ENCODE data around the gene NTRK3. TPM values are rescaled to one million over a fixed set of nuclear protein-coding genes. Genes with fewer than 3 reads are reported as not detected.

NTRK3 gene
- total and polyA plus RNA-seq, 2 of the 8 experiments (the other 6 are each of a cell fraction or from before 2014, with no cell fraction given) = 4.5 to 6.8 TPM

DNA sequence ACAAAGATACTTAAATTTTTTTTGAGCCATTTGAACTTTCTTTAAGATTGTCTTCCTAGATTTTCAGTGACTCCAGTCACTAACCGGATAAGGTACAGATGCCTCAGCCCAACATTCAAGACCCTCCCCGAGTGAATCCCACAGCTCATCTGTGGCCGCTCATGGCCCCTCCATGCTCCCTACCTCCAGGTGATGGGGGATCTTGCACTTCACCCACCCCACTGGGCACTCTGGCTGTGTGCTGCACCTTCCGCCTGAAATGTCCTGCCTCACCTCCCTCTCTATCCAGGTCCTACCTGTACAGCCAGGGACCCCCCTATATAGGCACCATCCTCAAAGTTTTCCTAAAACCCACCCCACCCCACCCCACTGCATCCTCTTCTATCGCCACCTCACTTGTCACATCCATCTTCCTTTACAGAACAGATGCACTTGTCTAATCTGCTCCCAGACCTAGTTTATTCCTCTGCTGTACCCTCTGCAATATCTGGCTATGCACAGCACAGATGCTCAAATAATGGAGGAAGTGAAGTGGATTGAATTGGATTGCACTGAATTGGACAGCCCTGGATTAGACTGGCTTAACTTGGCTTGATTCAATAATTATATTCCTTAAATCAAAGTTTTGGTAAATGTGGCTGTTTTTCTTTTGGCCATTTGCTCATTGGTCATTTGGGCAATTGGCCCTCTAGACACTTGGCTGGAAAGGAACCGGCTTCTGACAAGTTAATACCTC, 24.5 kb downstream of the NTRK3 start (continued):
- no peak for TF ChIP-seq SUZ12 (IDR thresholded peaks at IDR 0.05; ENCODE audit: low read length)
- TF ChIP-seq EGR1 (IDR thresholded peaks at IDR 0.05; ENCODE audit: borderline replicate concordance, low read depth, low read length) = no peak
- TF ChIP-seq KDM5A (IDR thresholded peaks at IDR 0.05; ENCODE audit: low read length) = no peak
- no peak for TF ChIP-seq HDAC2 (IDR thresholded peaks at IDR 0.05; ENCODE audit: borderline replicate concordance in 1 of 2, low read depth in 2 of 2, low read length in 2 of 2)
